Measurements from ENCODE around the gene GTF2F2. TPM values are rescaled to one million over a fixed set of nuclear protein-coding genes. Genes with fewer than 3 reads are reported as not detected.

The GTF2F2 gene
- total and polyA plus RNA-seq, 2 donors (not counting 1 experiment from before 2014, with no cell fraction given), result 5.9 to 19.6 TPM

GRCh38 chr13:45310341-45311131, 190.2 kb downstream of the GTF2F2 start:
- intact Hi-C loops (cut with micrococcal nuclease), result loop anchor here (10.0 kb wide), 1 partner anchor 1056 kb away; no protein-coding TSS in a partner anchor
- Histone ChIP-seq H3K4me3 (ENCODE audit: control extremely low read depth in 1 of 5, extremely low read depth in 1 of 5, insufficient read depth in 1 of 5, low read depth in 2 of 5, low read length in 4 of 5) (peak overlapping the region in 3 of 5 experiments; percentile 53 to 69 (median 57)), H2AFZ (ENCODE audit: insufficient read depth, low read depth, low read length, poor library complexity, severe bottlenecking) (peak overlapping the region; percentile 83), H3K27me3 (replicated peaks in 1 of 4; ENCODE audit: control extremely low read depth in 1 of 4, control insufficient read depth in 3 of 4, insufficient read depth in 4 of 4, low read length in 3 of 4) (peaks cover 0 to 21% (median 13%) of the 10 kb centered on the region in 4 experiments), H3K9ac (ENCODE audit: low read length) (peak overlapping the region; percentile 71), H3K4me1 (ENCODE audit: control insufficient read depth in 2 of 2, insufficient read depth in 2 of 2, low read length in 2 of 2) (peaks cover 11 to 16% of the 10 kb centered on the region in 2 donors), H3K36me3 (replicated peaks in 1 of 2; ENCODE audit: control extremely low read depth in 1 of 2, control insufficient read depth in 1 of 2, extremely low read depth in 1 of 2, insufficient read depth in 2 of 2, low read length in 1 of 2) (no peaks in the 10 kb centered on the region), H3K9me3 (ENCODE audit: control extremely low read depth in 1 of 3, control insufficient read depth in 2 of 3, insufficient read depth in 1 of 3, low read length in 2 of 3) (no peaks in the 10 kb centered on the region), H4K20me1 (ENCODE audit: control insufficient read depth, insufficient read depth, low read length, poor library complexity, severe bottlenecking) (no peaks in the 10 kb centered on the region), H3K79me2 (ENCODE audit: control insufficient read depth, insufficient read depth, low read length) (no peaks in the 10 kb centered on the region), H3K27ac (ENCODE audit: low read length in 2 of 2) (no peak overlapping the region), H3K4me2 (replicated peaks; ENCODE audit: low read depth, low read length, poor library complexity, severe bottlenecking) (peak overlapping the region; percentile 97)
- peaks cover 17% of the 10 kb centered on the region for H3K4me1 Mint-ChIP-seq
- H3K4me3 Mint-ChIP-seq, result peak overlapping the region; percentile 84
- H3K9me3 Mint-ChIP-seq (ENCODE audit: insufficient read depth), result no peaks in the 10 kb centered on the region
- no peak for TF ChIP-seq CTCF (IDR thresholded peaks at IDR 0.05)
- TF ChIP-seq EZH2 (IDR thresholded peaks at IDR 0.05; ENCODE audit: borderline replicate concordance, insufficient read depth, low read depth, low read length, poor library complexity, severe bottlenecking), result no peak
- POLR2A ChIA-PET, result no interaction called here
- CTCF ChIA-PET, result interaction anchor here (0.6 to 4.7 kb wide), 11 partner anchors 10 to 1402 kb away, joined by 3 to 97 read pairs (median 4); no protein-coding TSS in a partner anchor
- 35% methylated on average over 15 of the region's 15 CpGs for WGBS (ENCODE audit: insufficient coverage)
- peaks cover 34% of the 10 kb centered on the region for H3K27me3 Mint-ChIP-seq
- DNase-seq, result no peak
- no peak overlapping the region for H3K27ac Mint-ChIP-seq
- ATAC-seq (ENCODE audit: low read depth), result no peak

- Histone ChIP-seq H3K27ac (ENCODE audit: low read length in 2 of 2) (no peak overlapping the region), H2AFZ (ENCODE audit: insufficient read depth, low read depth, low read length, poor library complexity, severe bottlenecking) (no peak overlapping the region), H3K36me3 (replicated peaks in 1 of 2; ENCODE audit: control extremely low read depth in 1 of 2, control insufficient read depth in 1 of 2, extremely low read depth in 1 of 2, insufficient read depth in 2 of 2, low read length in 1 of 2) (no peaks in the 10 kb centered on the region), H3K27me3 (replicated peaks in 1 of 4; ENCODE audit: control extremely low read depth in 1 of 4, control insufficient read depth in 3 of 4, insufficient read depth in 4 of 4, low read length in 3 of 4) (peaks cover 0 to 16% (median 6%) of the 10 kb centered on the region in 4 experiments), H3K9me3 (ENCODE audit: control extremely low read depth in 1 of 3, control insufficient read depth in 2 of 3, insufficient read depth in 1 of 3, low read length in 2 of 3) (no peaks in the 10 kb centered on the region), H3K4me1 (ENCODE audit: control insufficient read depth in 2 of 2, insufficient read depth in 2 of 2, low read length in 2 of 2) (peaks cover 11 to 13% of the 10 kb centered on the region in 2 donors), H4K20me1 (ENCODE audit: control insufficient read depth, insufficient read depth, low read length, poor library complexity, severe bottlenecking) (no peaks in the 10 kb centered on the region), H3K4me3 (ENCODE audit: control extremely low read depth in 1 of 5, extremely low read depth in 1 of 5, insufficient read depth in 1 of 5, low read depth in 2 of 5, low read length in 4 of 5) (no peak overlapping the region), H3K9ac (ENCODE audit: low read length) (no peak overlapping the region), H3K79me2 (ENCODE audit: control insufficient read depth, insufficient read depth, low read length) (no peaks in the 10 kb centered on the region), H3K4me2 (replicated peaks; ENCODE audit: low read depth, low read length, poor library complexity, severe bottlenecking) (no peak overlapping the region)
- Mint-ChIP-seq H3K27ac (no peak overlapping the region), H3K27me3 (peaks cover 22% of the 10 kb centered on the region), H3K4me3 (no peak overlapping the region), H3K4me1 (peaks cover 11% of the 10 kb centered on the region), H3K9me3 (ENCODE audit: insufficient read depth) (no peaks in the 10 kb centered on the region)
- ChIA-PET POLR2A (interaction anchor here (0.7 kb wide), 1 partner anchor 195 kb away, joined by 4 read pairs; no protein-coding TSS in a partner anchor), CTCF (no interaction called here)
- WGBS (ENCODE audit: insufficient coverage), result 98% methylated on average over 5 of the region's 10 CpGs
- ATAC-seq (ENCODE audit: low read depth) (no peak), DNase-seq (no peak)
- intact Hi-C loops (cut with micrococcal nuclease), result loop anchor here (10.0 kb wide), 1 partner anchor 1060 kb away; no protein-coding TSS in a partner anchor
- no peak for TF ChIP-seq CTCF (IDR thresholded peaks at IDR 0.05)
- TF ChIP-seq EZH2 (IDR thresholded peaks at IDR 0.05; ENCODE audit: borderline replicate concordance, insufficient read depth, low read depth, low read length, poor library complexity, severe bottlenecking), result no peak
Observed at GRCh38 chr13:45314822-45315221, 194.5 kb downstream of the GTF2F2 start.
